ENCODE results near the gene ZPBP2. TPM values are rescaled to one million over a fixed set of nuclear protein-coding genes. Genes with fewer than 3 reads are reported as not detected.
"Not testable (repeated sequence)": the region's sequence is repeated elsewhere in the genome, so short reads cannot be mapped to it uniquely, and the experiment has no call there.

ZPBP2 gene
- total RNA-seq, 1 experiment from 2014 or later, result not detected

DNA sequence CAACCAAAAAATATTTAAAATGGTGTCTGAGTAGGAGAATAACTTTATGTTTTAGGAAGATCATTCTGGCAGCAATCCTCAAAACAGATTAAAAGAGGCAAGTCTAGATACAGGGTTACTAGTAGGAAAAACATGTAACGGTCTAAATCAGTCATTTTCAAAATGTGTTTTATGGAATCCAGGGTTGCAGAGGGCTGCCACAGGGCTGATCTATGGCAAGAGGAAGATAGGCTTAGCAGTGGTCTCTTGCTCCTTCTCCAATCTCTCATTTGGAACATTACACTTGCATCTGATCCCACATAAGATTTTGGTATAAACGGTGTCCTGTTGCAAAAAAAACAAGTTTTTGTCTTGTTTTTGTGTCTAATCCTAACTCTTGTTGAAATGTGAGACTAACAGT, 13.1 kb upstream of the ZPBP2 start:
- no peak for DNase-seq (ENCODE audit: extremely low read depth, low read depth)

- DNase-seq (ENCODE audit: extremely low read depth, low read depth), result not testable (repeated sequence)
Observed at GRCh38 chr17:39855911-39856649, 11.9 kb upstream of the ZPBP2 start.

DNA sequence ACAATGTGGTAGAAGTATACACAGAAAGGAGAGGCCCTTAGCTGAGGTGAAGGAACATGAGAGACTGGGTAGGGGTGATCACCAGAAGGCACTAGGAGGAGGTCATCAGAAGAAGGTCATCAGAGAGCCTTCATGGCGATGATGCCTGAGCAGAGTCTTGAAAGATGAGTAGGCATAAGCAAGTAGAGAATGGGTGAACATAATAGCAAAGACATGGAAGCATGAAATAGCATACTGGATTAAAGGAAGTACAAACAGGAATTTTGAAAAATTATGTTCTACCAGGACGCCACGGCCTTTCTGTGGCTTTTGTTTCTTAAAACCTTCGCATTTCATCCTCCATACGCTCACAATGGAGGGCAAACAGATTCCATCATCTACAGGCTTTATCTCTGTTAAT, 6.8 kb upstream of the ZPBP2 start:
- no peak for DNase-seq (ENCODE audit: extremely low read depth, low read depth)

DNA sequence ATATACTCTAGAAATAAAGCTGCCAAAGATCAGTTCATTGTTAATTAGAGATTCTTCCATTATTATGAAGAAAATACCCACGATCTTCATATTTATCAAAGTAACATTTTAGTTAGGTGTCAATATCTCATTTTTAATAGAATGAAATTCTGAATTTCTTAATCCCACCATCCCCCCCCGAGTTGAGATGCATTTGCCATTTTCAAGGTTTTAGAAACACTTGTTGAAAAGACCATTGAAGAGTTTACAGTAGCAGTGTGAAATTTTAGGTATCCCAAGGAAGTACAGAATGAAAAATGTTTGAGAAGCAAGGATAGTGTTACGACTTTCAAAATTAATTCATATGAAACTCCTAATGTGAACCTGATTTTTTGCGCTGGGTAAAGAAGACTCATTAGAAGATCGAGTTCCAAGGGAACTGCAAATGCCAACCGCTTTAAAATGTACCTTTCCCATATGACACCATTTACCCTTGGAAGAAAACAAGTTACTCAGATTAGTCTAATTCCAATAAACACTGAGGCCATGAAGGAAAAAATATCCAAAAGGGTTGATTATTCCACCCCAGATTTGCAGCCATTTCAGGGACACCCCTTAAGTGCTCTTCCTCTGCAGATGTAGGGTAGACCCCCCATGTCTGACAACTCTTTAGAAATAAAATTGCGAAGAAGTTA, 4.6 kb upstream of the ZPBP2 start:
- DNase-seq (ENCODE audit: extremely low read depth, low read depth), result no peak

- peak; percentile 23 for DNase-seq (ENCODE audit: extremely low read depth, low read depth)
Observed at GRCh38 chr17:39863918-39864746, 3.9 kb upstream of the ZPBP2 start, which contains the start of gene IKZF3. TSS of gene IKZF3 (minus strand) at chr17:39864312. CDS start at chr17:39864126, 186 bp downstream.

- no peak for DNase-seq (ENCODE audit: extremely low read depth, low read depth)
Observed at GRCh38 chr17:39866013-39866730, 1.8 kb upstream of the ZPBP2 start.

DNA sequence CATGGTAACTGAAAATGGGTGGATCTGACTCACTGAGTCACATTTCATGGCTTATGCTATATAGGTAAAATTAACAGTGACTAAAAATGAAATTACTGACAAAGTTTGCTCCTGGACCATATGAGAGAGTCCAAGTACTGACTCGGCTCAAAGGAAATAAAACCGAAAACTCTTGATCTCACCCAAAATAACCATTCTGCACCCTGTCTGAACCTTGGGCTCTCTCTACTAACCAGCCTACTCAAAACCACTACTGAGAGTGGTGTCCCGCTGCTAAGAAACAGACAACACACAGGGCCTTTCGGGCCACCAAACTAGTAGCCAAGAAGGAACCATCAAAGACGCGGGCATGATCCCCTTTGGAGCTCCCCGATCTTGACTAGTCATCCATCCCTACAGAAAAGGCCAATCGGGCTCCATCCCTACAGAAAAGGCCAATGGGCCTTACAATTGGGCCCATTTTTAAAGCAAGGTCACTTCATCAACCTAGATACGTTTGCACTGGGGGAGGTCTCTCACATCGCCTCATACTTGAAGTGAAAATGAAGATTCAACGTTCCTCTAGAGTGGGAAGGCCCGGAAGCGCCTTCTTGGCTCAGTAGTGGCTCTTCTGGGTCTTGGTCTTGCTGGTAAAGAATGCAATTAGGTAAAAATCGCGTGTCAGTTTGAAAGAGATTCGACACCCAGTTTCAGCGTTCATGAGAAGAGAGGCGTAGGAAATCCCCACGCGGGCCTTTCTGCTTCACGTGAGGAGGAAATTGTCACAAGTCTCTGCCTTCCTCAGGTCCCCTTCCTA, 720 bp upstream of the ZPBP2 start:
- DNase-seq (ENCODE audit: extremely low read depth, low read depth), result no peak

GRCh38 chr17:39868554-39868942, 546 bp downstream of the ZPBP2 start:
- no peak for DNase-seq (ENCODE audit: extremely low read depth, low read depth)

DNA sequence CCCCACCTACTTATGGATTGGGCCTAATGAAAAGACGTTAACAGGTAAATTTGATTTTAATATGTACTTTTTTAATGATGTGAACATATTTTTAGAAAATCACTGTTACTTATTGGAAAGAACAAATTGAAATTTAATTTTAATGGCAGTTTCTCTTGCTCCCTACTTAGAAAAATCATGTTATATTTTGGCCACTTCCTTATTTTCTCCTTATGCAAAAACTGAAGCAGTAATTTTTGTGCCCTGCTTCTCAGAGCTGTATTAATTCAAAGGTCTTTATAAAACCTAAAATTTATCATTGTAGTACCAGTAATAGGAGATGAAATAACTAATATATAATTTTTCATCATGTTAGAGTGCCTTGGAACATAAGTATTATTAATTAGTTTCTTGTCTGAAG, 2.8 kb downstream of the ZPBP2 start:
- no peak for DNase-seq (ENCODE audit: extremely low read depth, low read depth)

- DNase-seq (ENCODE audit: extremely low read depth, low read depth), result no peak
Observed at GRCh38 chr17:39871801-39872200, 3.8 kb downstream of the ZPBP2 start.

DNA sequence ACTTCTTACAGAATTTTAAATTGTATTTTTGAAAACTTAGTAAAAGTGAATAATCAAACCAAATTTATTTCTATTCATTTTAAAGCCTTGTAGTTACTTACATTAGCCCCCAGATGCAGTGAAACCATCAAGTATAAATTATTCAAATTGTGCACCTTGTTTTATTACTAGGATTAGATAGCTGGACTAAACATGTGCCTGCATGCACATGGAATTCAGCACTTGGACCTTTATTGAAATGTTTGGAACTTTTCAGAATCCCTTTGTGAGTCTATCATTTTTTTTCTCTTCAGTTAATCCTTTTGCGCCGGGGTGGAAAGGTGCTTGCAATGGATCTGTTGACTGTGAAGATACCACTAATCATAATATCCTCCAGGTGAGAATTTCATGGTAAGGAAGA, 4.7 kb downstream of the ZPBP2 start:
- DNase-seq (ENCODE audit: extremely low read depth, low read depth), result peak; percentile 6

DNA sequence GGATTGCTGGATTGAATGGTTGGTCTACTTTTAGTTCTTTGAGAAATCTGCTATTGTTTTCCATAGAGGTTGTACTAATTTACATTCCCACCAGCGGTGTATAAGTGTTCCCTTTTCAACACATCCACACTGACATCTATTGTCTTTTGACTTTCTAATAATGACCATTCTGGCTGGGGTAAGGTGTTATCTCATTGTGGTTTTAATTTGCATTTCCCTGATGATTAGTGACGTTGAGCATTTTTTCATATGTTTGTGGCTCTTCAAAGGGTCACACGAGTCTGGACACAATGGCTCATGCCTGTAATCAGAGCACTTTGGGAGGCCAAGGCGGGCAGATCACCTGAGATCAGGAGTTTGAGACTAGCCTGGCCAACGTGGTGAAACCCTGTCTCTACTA, 18.1 kb downstream of the ZPBP2 start:
- DNase-seq (ENCODE audit: extremely low read depth, low read depth), result not testable (repeated sequence)

- no peak for DNase-seq (ENCODE audit: extremely low read depth, low read depth)
Observed at GRCh38 chr17:39887078-39887477, 19.1 kb downstream of the ZPBP2 start.

DNA sequence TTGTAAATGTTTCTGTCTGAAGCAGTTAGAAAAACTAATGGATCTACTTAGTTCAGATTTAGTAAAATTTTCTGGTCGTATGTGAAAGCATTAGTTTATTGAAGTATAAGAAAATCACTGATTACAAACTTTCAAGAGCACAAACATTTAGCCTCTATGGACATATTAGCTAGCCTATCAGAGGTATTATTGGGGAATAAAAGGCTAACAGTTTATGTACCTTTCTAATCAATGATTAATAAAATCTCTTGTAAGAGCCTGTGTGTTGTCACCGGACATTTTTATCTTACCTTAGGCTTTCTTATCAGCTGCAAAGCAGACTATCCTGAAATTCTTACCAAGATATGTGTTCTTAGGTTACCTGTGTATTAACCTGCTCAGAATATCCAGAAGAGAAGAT, 21.2 kb downstream of the ZPBP2 start:
- DNase-seq (ENCODE audit: extremely low read depth, low read depth), result no peak

DNA sequence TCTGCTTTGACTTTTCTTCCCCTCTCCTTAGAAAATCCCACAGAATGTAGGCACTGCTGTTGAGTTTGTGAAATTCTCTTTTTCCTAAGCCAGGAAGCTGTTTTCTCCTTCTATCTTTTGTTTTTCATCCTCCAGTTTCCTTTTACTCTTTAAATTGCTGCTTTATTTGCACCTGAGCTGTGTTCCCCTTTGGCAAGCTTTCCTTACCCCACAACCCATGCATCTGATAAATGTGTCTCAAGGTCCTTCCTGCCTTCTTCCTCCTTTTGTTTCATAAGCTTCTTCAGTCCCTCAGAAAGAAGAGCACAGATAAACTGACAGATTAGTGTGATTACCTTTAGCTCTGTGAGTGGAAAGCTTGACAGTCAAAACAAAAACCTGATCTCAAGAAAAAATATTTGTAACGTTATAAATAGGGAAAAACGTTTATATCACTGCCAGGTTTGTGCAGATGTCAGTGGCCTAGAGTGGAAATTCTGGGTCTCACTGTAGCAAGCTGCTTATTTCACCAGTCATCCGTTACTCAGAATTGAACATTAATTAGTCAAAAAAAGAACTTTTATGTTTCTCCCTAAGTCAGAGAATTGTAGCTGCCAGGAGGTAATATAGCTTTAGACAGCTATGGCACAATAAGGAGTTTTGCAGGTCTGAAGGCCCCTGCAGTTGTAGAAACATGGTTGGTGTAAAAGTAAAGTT, 26.8 kb downstream of the ZPBP2 start:
- no peak for DNase-seq (ENCODE audit: extremely low read depth, low read depth)

- no peak for DNase-seq (ENCODE audit: extremely low read depth, low read depth)
Observed at GRCh38 chr17:39898088-39898487, 30.1 kb downstream of the ZPBP2 start.

GRCh38 chr17:39899215-39899614, 31.2 kb downstream of the ZPBP2 start:
- no peak for DNase-seq (ENCODE audit: extremely low read depth, low read depth)

DNA sequence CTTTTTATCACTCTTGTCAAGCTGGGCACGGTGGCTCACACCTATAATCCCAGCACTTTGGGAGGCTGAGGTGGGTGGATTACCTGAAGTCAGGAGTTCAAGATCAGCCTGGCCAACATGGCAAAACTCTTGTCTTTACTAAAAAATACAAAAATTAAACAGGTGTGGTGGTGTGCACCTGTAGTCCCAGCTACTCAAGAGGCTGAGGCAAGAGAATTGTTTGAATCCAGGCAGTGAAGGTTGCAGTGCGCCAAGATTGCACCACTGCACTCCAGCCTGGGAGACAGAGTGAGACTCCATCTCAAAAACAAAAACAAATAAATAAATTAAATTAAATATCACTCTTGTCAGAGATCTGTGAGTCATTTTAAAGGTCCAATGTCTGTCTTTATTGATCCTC, 34.0 kb downstream of the ZPBP2 start:
- not testable (repeated sequence) for DNase-seq (ENCODE audit: extremely low read depth, low read depth)

- no peak for DNase-seq (ENCODE audit: extremely low read depth, low read depth)
Observed at GRCh38 chr17:39903158-39903884, 35.3 kb downstream of the ZPBP2 start.
